Measurements from ENCODE around the gene HEG1.

HEG1 gene

GRCh38 chr3:124967964-124968363 is 87.8 kb downstream of the HEG1 start:
- no peak overlapping the region for H3K27ac ChIP-seq
- TF ChIP-seq ZFX (IDR thresholded peaks at IDR 0.05) (no peak), CTCF (conservative IDR thresholded peaks at IDR 0.05) (no peak)

GRCh38 chr3:124966521-124967445 is 89.0 kb downstream of the HEG1 start:
- no peak overlapping the region for H3K27ac ChIP-seq
- no peak for TF ChIP-seq ZFX (IDR thresholded peaks at IDR 0.05)
- TF ChIP-seq CTCF (conservative IDR thresholded peaks at IDR 0.05): no peak

GRCh38 chr3:124965413-124965812 is 90.4 kb downstream of the HEG1 start:
- no peak overlapping the region for H3K27ac ChIP-seq
- TF ChIP-seq ZFX (IDR thresholded peaks at IDR 0.05) (no peak), CTCF (conservative IDR thresholded peaks at IDR 0.05) (no peak)

- no peak for TF ChIP-seq ZFX (IDR thresholded peaks at IDR 0.05)
- no peak for TF ChIP-seq CTCF (conservative IDR thresholded peaks at IDR 0.05)
- no peak overlapping the region for H3K27ac ChIP-seq
Measured at GRCh38 chr3:124964387-124964786, 91.4 kb downstream of the HEG1 start.

- no peak overlapping the region for H3K27ac ChIP-seq
- TF ChIP-seq ZFX (IDR thresholded peaks at IDR 0.05): no peak
Measured at GRCh38 chr3:124963755-124964154, 92.0 kb downstream of the HEG1 start.

- TF ChIP-seq CTCF (conservative IDR thresholded peaks at IDR 0.05) (no peak), ZFX (IDR thresholded peaks at IDR 0.05) (no peak)
- no peak overlapping the region for H3K27ac ChIP-seq
Measured at GRCh38 chr3:124962403-124962940, 93.3 kb downstream of the HEG1 start.

GRCh38 chr3:124960698-124961097 is 95.1 kb downstream of the HEG1 start:
- no peak overlapping the region for H3K27ac ChIP-seq
- TF ChIP-seq CTCF (conservative IDR thresholded peaks at IDR 0.05) (no peak), ZFX (IDR thresholded peaks at IDR 0.05) (no peak)

Measured in C4-2B (cell line).